Measurements from ENCODE around the gene RAB40B.

RAB40B gene

GRCh38 chr17:82716203-82717010, 17.9 kb upstream of the RAB40B start, which contains the start of gene FN3KRP:
FN3KRP (plus strand) TSS chr17:82716706; CDS start chr17:82716756, 50 bp downstream.
- DNase-seq, result peak; percentile 93

GRCh38 chr17:82713071-82713723, 14.7 kb upstream of the RAB40B start:
- no peak for DNase-seq

DNA sequence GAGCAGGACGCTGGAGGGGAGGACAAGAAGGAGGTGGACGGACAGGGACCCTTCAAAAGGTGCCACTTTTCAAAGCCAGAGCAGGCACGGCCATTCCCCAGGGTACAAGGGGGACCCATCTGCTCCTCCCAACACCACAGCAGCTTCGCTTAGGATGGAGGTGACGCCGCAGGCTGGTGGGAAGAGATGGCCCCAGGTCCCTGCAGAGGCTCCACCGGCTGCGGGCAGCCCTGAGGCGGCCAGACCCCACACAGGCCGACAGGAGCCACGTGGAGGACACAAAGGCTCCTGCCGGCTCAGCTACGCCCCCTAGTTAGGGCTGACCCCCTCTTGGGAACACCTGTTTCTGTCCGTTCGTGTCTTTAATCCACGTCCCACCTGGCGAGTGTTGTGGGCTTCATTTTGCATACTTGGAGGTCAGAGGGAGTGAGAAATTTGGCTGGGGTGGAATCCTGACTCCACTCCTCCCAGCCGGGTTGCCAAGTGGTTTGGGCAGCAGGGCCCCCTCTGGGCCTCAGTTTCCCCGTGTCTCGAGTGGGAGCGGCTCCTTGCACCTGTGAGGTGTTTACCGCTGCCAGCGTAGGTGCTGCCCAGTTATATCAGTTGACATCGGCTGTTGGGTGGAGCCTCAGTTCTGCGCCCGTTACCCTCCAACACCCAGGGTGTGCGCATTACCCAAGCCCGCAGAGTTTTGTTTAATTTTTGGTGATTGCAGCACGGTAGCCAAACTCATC, 12.2 kb upstream of the RAB40B start:
- DNase-seq, result no peak

DNA sequence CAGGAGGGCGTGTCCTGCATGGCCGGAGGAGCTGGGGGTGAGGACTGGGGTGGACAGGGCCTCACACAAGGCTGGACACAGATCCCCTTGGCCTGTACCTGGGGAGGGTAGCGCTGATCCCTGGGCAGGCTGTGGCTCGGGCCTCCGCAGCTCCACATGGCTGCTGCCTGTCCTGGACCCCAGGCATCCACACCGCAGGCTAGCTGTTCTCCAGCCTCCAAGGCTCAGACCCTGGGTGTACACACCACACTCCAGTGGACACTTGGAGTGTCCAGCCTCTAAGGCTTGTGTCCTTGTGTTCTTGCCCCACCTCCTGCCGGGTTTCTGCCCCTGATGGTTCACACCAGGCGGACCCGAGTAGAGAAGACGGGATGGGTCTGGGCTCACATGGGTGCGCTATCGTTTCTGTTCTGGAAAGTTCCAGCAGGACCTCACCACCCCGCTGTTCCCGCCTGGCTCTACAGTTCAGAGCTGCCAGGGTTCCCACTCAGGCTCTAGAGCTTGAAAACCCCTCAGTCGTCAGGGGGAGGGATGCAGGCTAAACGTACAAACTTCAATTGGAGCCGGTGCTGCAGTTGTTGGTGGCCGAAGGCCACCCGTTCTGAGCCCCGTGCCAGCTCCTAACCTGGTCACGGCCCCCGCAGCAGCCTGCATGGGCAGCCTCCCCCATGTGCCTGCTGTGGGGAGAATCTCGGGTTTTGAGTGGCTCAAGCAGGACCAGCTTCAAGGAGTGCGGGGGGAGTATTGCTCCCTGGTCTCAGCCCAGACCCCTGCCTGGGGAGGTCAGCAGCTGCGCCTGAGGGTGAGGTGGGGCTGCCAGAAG, 11.4 kb upstream of the RAB40B start:
- DNase-seq, result no peak

GRCh38 chr17:82709024-82709675, 10.7 kb upstream of the RAB40B start:
- no peak for DNase-seq

GRCh38 chr17:82705756-82706155, 7.3 kb upstream of the RAB40B start:
- DNase-seq, result no peak

DNA sequence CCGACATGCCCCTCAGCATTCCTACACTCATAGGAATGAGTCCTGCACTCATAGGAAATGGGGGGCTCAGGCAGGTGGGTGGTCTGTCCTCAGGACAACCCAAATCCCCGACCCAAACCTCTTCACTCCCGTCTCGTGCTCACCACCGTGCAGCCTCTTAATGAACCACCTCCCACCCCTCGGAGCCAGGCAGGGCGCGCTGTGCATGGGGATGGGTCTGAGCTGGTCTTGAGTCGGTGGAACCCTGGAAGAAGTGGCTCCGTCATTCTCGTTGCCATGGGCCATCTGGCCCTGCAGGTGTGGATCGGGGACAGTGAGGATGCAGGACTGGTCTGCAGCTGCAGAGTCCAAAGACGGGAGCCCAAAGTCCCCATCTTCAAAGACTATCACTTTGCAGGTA, 6.4 kb upstream of the RAB40B start:
- no peak for DNase-seq

DNA sequence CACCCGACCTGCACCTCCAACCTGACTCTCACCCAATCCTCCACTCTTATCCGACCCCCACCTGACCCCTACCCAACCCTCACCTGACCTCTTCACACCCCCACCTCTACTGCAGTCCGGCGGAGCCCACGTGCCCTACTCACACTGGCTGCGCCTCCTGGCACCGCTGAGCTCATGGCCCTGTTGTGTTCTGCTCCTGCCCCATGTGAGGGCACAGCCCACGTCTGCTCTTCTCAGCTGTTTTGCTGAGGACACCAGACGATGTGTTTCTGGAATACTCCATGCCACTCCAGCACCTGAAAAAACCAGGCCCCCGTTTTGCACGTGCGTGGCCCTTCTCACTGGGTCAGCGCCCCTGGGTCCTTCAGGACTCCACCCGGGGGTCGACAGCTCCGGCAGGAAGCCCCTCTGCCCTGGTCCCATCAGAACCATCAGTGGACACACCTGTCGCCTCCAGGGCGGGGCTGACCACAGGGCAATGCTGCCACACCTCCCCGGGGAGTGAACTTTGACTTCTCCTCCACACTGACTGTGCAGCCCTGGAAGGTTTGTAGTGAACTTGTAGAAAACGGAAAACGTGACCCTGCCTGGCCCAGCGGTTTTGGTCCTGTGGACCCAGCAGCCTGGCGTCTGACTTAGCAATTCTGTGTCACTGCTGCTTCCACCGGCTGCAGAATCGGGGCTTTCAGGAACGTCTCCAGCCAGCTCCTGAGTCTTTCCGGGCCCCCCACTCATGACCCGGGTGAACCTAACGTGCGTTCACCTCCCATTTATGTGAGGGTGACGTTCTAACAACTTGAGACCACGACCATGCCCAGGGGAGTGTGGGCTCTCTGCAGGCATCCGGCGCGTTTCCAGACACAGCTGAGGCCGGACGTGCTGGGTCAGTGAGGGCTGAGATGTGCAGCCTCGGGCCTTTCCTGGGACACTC, 5.7 kb upstream of the RAB40B start:
- no peak for DNase-seq

GRCh38 chr17:82703036-82703745, 4.7 kb upstream of the RAB40B start:
- no peak for DNase-seq

- no peak for DNase-seq
Measured at GRCh38 chr17:82702231-82702927, 3.9 kb upstream of the RAB40B start.

GRCh38 chr17:82699551-82699950, 1.1 kb upstream of the RAB40B start:
- DNase-seq, result no peak

DNA sequence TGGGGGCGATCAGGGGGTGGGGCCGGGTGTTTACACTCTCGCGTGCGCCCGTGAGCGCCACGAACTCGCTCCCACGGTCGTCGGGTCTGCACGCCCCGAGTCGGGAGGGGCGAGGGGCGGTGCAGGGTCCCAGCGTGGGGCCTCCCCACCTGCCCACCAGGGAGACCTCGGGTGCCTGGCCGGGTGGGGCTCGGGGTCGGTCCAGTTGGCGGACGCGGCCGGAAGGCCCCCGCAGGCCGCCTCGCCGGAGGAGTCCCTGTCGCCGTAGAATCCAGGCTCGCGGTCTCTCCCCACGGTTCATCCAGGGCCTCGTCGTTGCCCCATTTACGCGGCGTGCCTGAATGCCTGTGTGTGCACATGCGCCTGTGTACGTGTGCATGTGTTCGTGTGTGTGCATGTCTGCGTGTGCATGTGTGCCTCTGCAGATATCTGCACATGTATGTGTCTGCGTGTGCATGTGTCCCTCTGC, 510 bp upstream of the RAB40B start:
- DNase-seq, result no peak

GRCh38 chr17:82697808-82698064, 762 bp downstream of the RAB40B start:
- no peak for DNase-seq

- no peak for DNase-seq
Measured at GRCh38 chr17:82696916-82697807, 1.3 kb downstream of the RAB40B start.

DNA sequence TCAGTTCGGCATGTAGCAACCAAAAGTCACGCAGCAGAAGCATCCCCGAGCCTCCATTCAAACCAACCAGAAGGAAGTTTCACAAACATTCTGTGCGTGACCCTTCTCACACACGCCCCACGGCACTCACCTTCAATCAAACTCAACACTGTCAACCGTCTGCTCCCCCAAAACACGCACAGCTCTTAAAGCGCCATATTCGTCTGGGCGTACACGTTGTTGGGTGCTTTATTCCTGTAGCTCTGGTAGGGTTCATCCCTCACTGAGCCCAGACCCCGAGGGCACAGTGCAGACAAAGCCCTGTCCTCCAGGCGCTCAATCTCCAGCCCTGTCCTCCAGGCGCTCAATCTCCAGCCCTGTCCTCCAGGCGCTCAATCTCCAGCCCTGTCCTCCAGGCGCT, 2.2 kb downstream of the RAB40B start:
- DNase-seq, result no peak

DNA sequence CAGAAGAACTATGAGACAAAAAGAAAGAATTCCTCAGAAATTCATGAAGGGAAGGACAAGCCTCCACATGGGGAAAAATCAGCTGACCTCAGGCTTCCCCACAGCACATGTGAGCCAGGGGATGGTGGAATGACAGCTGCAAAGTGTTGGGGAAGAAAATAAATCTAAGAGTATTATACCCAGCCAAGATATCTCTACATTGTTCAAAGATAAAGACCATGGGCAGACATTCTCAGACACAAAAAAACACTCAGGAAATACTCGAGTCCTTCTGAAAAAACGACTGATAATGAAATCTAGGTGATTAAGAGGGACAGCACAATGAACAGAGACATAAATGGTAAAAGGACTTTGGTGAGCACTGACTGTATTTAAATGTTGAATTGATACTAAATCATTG, 3.9 kb downstream of the RAB40B start:
- DNase-seq, result no peak

- no peak for DNase-seq
Measured at GRCh38 chr17:82693168-82693867, 5.2 kb downstream of the RAB40B start.

DNA sequence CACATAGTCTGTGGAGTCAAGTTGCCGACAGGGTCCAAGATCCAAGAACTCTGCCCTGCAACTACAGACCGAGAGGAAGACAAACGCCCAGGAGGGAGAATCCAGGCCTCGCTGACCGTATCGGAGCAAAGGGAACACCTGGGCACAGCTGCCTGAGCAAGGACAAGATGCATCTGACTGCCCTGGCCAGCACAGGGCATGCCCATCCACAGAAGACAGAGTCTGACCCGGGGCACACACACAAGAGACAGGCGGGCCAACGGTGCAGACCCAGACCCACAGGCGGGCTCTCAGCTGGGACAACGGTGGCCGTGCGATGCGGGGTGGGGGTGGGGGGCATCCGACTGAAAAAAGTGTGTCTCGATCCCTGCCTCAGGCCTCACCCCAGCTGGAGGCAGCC, 6.2 kb downstream of the RAB40B start:
- DNase-seq, result no peak
